B cell (primary cell): ENCODE data around the gene SLC43A3. TPM values are rescaled to one million over a fixed set of nuclear protein-coding genes. Genes with fewer than 3 reads are reported as not detected.

Source experiments
- ATAC-seq: fragments of 200-7000 bp; cut with Tn5 transposase; one replicate; pipeline ENCODE4 v1.10.0; 2021; ENCODE audit warnings: low read depth, mild to moderate bottlenecking, moderate number of reproducible peaks, moderate library complexity
- CTCF ChIA-PET: fragments of 350-600 bp; sonication (Branson Sonifier 250); formaldehyde crosslinking; loops from one replicate; lab custom pipeline; 2021; ENCODE audit warnings: antibody characterized with exemption, inconsistent platforms; lab: Charles Lee
- POLR2A ChIA-PET: fragments of 350-600 bp; sonication (Branson Sonifier 250); formaldehyde crosslinking; loops from one replicate; lab custom pipeline; 2021; ENCODE audit warnings: antibody characterized with exemption; lab: Charles Lee
- DNase-seq: peaks from one replicate; pipeline ENCODE4 v3.0.0; 2013
- H2AFZ ChIP-seq: 2 replicates; pipeline ENCODE4 v1.6.1; 2012; ENCODE audit warnings: mild to moderate bottlenecking, low read depth, low read length; ENCODE audit not compliant: insufficient read depth, poor library complexity, severe bottlenecking
- H3K27ac ChIP-seq, 2 donors: 1 replicate in 1 of 2; 2 replicates in 1 of 2; pipeline ENCODE4 v1.5.1; 2012 to 2013; ENCODE audit warnings: low read length in 2 of 2, mild to moderate bottlenecking in 2 of 2, moderate library complexity in 1 of 2
- H3K27me3 ChIP-seq, 4 experiments: fragments of 200-600 bp in 1 of 4; sonication (generic) in 1 of 4; replicated peaks in 1 of 4; 1 replicate in 2 of 4; 2 replicates in 2 of 4; pipeline versions ENCODE4 v1.6.1 to v1.7.0; 2013 to 2016; ENCODE audit warnings: low read length in 3 of 4, mild to moderate bottlenecking in 2 of 4, mixed read lengths in 1 of 4, moderate library complexity in 1 of 4; ENCODE audit not compliant: insufficient read depth in 4 of 4, control insufficient read depth in 3 of 4; ENCODE audit errors: control extremely low read depth in 1 of 4
- H3K36me3 ChIP-seq, 2 experiments: replicated peaks in 1 of 2; 1 replicate in 1 of 2; 2 replicates in 1 of 2; pipeline versions ENCODE4 v1.6.1 to v1.7.1; 2013; ENCODE audit warnings: low read length in 1 of 2; ENCODE audit not compliant: insufficient read depth in 2 of 2, control insufficient read depth in 1 of 2; ENCODE audit errors: control extremely low read depth in 1 of 2, extremely low read depth in 1 of 2
- H3K4me1 ChIP-seq, 2 donors: fragments of 200-600 bp in 1 of 2; sonication (generic) in 1 of 2; 1 replicate in 1 of 2; 2 replicates in 1 of 2; pipeline versions ENCODE4 v1.5.1 to v1.6.1; 2013 to 2017; ENCODE audit warnings: low read length in 2 of 2; ENCODE audit not compliant: control insufficient read depth in 2 of 2, insufficient read depth in 2 of 2
- H3K4me2 ChIP-seq: replicated peaks from 2 replicates; pipeline ENCODE3; 2012; ENCODE audit warnings: mild to moderate bottlenecking, low read depth, low read length; ENCODE audit not compliant: poor library complexity, severe bottlenecking
- H3K4me3 ChIP-seq, 5 experiments: fragments of 200-600 bp in 1 of 5; sonication (generic) in 1 of 5; 1 replicate in 3 of 5; 2 replicates in 2 of 5; pipeline versions ENCODE4 v1.5.1 to v1.7.0; 2011 to 2016; ENCODE audit warnings: low read length in 4 of 5, mild to moderate bottlenecking in 4 of 5, low read depth in 2 of 5, control low read depth in 1 of 5, moderate library complexity in 1 of 5; ENCODE audit not compliant: insufficient read depth in 1 of 5; ENCODE audit errors: control extremely low read depth in 1 of 5, extremely low read depth in 1 of 5
- H3K79me2 ChIP-seq: fragments of 200-600 bp; sonication (generic); one replicate; pipeline ENCODE4 v1.6.0; 2016; ENCODE audit warnings: low read length; ENCODE audit not compliant: control insufficient read depth, insufficient read depth
- H3K9ac ChIP-seq: fragments of 200-600 bp; sonication (generic); 2 replicates; pipeline ENCODE4 v1.6.1; 2017; ENCODE audit warnings: mild to moderate bottlenecking, low read length, moderate library complexity
- H3K9me3 ChIP-seq, 3 donors: one replicate each; pipeline versions ENCODE4 v1.6.1 to v1.7.1; 2013; ENCODE audit warnings: low read length in 2 of 3; ENCODE audit not compliant: control insufficient read depth in 2 of 3, insufficient read depth in 1 of 3; ENCODE audit errors: control extremely low read depth in 1 of 3
- H4K20me1 ChIP-seq: 2 replicates; pipeline ENCODE4 v1.6.0; 2012; ENCODE audit warnings: mild to moderate bottlenecking, low read length; ENCODE audit not compliant: insufficient read depth, control insufficient read depth, poor library complexity, severe bottlenecking
- H3K27ac Mint-ChIP-seq: one replicate; pipeline ENCODE4 v1.8.0; 2021; ENCODE audit warnings: mixed read lengths
- H3K27me3 Mint-ChIP-seq: one replicate; pipeline ENCODE4 v1.8.0; 2021; ENCODE audit warnings: mixed read lengths
- H3K4me1 Mint-ChIP-seq: one replicate; pipeline ENCODE4 v1.8.0; 2021; ENCODE audit warnings: mixed read lengths
- H3K4me3 Mint-ChIP-seq: one replicate; pipeline ENCODE4 v1.8.0; 2021; ENCODE audit warnings: mixed read lengths
- H3K9me3 Mint-ChIP-seq: one replicate; pipeline ENCODE4 v1.8.0; 2022; ENCODE audit warnings: mixed read lengths; ENCODE audit not compliant: insufficient read depth
- EZH2 ChIP-seq: IDR thresholded peaks from 2 replicates; pipeline ENCODE4 v1.6.1; 2012; ENCODE audit warnings: borderline replicate concordance, low read depth, mild to moderate bottlenecking, moderate library complexity, low read length; ENCODE audit not compliant: insufficient read depth, poor library complexity, severe bottlenecking
- WGBS: methylation state at CpG from one replicate; pipeline ENCODE4 v1.1.5; 2013; ENCODE audit warnings: missing lambda C conversion rate; ENCODE audit not compliant: insufficient coverage; 5-methylcytosine and 5-hydroxymethylcytosine counted together
- intact Hi-C: fragments of 100-400 bp; cut with micrococcal nuclease; formaldehyde crosslinking; loops from one replicate; pipeline ENCODE4 v1.10.0; 2022
- polyA plus RNA-seq: library from polyadenylated mRNA; depleted of rRNA; stranded (reverse); fragments of >200 nt; gene quantifications from 2 replicates; pipeline ENCODE4 v1.2.3, GENCODE V29; 2012
- total RNA-seq, 2 donors: library from RNA; stranded (reverse); fragments of 120-200 nt in 1 of 2; gene quantifications; 1 replicate in 1 of 2; 2 replicates in 1 of 2; pipeline versions ENCODE4 v1.2.3 to v1.2.4, GENCODE V29; 2013 to 2022
- TF ChIP-seq, protein P1 (sequence below): fragments of 200-600 bp; IDR thresholded peaks from one replicate; pipeline ENCODE4 v1.8.0; 2022; ENCODE audit warnings: antibody characterized with exemption, mild to moderate bottlenecking

The SLC43A3 gene
- total and polyA plus RNA-seq, 2 donors (not counting 1 experiment from before 2014, with no cell fraction given), result 7.6 to 20.9 TPM

- Histone ChIP-seq H3K9ac (no peak overlapping the region), H4K20me1 (no peaks in the 10 kb centered on the region), H3K4me2 (no peak overlapping the region), H3K4me1 (peaks cover 25 to 27% of the 10 kb centered on the region in 2 donors), H3K9me3 (peaks cover 0 to 4% (median 0%) of the 10 kb centered on the region in 3 donors), H3K27ac (no peak overlapping the region), H3K4me3 (no peak overlapping the region), H2AFZ (no peak overlapping the region), H3K79me2 (peaks cover 14% of the 10 kb centered on the region), H3K36me3 (peaks cover 0 to 16% of the 10 kb centered on the region in 2 experiments), H3K27me3 (no peaks in the 10 kb centered on the region)
- Mint-ChIP-seq H3K9me3 (no peaks in the 10 kb centered on the region), H3K4me1 (peaks cover 28% of the 10 kb centered on the region), H3K27me3 (no peaks in the 10 kb centered on the region), H3K27ac (no peak overlapping the region), H3K4me3 (no peak overlapping the region)
- TF ChIP-seq, protein P1, sequence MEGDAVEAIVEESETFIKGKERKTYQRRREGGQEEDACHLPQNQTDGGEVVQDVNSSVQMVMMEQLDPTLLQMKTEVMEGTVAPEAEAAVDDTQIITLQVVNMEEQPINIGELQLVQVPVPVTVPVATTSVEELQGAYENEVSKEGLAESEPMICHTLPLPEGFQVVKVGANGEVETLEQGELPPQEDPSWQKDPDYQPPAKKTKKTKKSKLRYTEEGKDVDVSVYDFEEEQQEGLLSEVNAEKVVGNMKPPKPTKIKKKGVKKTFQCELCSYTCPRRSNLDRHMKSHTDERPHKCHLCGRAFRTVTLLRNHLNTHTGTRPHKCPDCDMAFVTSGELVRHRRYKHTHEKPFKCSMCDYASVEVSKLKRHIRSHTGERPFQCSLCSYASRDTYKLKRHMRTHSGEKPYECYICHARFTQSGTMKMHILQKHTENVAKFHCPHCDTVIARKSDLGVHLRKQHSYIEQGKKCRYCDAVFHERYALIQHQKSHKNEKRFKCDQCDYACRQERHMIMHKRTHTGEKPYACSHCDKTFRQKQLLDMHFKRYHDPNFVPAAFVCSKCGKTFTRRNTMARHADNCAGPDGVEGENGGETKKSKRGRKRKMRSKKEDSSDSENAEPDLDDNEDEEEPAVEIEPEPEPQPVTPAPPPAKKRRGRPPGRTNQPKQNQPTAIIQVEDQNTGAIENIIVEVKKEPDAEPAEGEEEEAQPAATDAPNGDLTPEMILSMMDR, result no peak
- no peak for TF ChIP-seq EZH2
- ChIA-PET CTCF (interaction anchor here (0.7 kb wide), 1 partner anchor 71 kb away, joined by 5 read pairs; no protein-coding TSS in a partner anchor), POLR2A (no interaction called here)
- ATAC-seq, result no peak
- intact Hi-C loops, result no loop called here
- DNase-seq, result no peak
Measured at GRCh38 chr11:57421805-57422204, 5.1 kb downstream of the SLC43A3 start.

GRCh38 chr11:57421066-57421465 is 5.9 kb downstream of the SLC43A3 start:
- H3K79me2 ChIP-seq, result peaks cover 14% of the 10 kb centered on the region
- CTCF ChIA-PET, result no interaction called here
- no peak for ATAC-seq

More at GRCh38 chr11:57421066-57421465, 5.9 kb downstream of the SLC43A3 start:
- no peak overlapping the region for H3K4me3 Mint-ChIP-seq
- DNase-seq, result no peak
- 87% methylated on average over 2 of the region's 4 CpGs for WGBS
- Histone ChIP-seq H3K36me3 (peaks cover 0 to 22% of the 10 kb centered on the region in 2 experiments), H3K9me3 (peaks cover 0 to 4% (median 0%) of the 10 kb centered on the region in 3 donors), H3K4me2 (no peak overlapping the region), H2AFZ (no peak overlapping the region), H4K20me1 (no peaks in the 10 kb centered on the region), H3K27me3 (no peaks in the 10 kb centered on the region), H3K4me3 (no peak overlapping the region), H3K9ac (no peak overlapping the region), H3K27ac (no peak overlapping the region), H3K4me1 (peaks cover 21% of the 10 kb centered on the region in 2 donors)
- no peaks in the 10 kb centered on the region for H3K27me3 Mint-ChIP-seq
- no peak for TF ChIP-seq EZH2
- TF ChIP-seq, protein P1, result no peak
- POLR2A ChIA-PET, result no interaction called here
- H3K27ac Mint-ChIP-seq, result no peak overlapping the region
- H3K9me3 Mint-ChIP-seq, result no peaks in the 10 kb centered on the region
- intact Hi-C loops, result no loop called here
- H3K4me1 Mint-ChIP-seq, result peaks cover 22% of the 10 kb centered on the region
